ENCODE data around the gene PTGDR. TPM values are rescaled to one million over a fixed set of nuclear protein-coding genes. Genes with fewer than 3 reads are reported as not detected.

Gene PTGDR
- total and polyA plus RNA-seq, 3 donors from 2014 or later = 0.16 to 1.3 (median 0.54) TPM

GRCh38 chr14:52296378-52296777 lies 28.9 kb downstream of the PTGDR start:
- H3K27ac ChIP-seq = no peak overlapping the region
- TF ChIP-seq POLR2A (IDR thresholded peaks at IDR 0.05) = no peak
- TF ChIP-seq, protein P1, sequence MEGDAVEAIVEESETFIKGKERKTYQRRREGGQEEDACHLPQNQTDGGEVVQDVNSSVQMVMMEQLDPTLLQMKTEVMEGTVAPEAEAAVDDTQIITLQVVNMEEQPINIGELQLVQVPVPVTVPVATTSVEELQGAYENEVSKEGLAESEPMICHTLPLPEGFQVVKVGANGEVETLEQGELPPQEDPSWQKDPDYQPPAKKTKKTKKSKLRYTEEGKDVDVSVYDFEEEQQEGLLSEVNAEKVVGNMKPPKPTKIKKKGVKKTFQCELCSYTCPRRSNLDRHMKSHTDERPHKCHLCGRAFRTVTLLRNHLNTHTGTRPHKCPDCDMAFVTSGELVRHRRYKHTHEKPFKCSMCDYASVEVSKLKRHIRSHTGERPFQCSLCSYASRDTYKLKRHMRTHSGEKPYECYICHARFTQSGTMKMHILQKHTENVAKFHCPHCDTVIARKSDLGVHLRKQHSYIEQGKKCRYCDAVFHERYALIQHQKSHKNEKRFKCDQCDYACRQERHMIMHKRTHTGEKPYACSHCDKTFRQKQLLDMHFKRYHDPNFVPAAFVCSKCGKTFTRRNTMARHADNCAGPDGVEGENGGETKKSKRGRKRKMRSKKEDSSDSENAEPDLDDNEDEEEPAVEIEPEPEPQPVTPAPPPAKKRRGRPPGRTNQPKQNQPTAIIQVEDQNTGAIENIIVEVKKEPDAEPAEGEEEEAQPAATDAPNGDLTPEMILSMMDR (IDR thresholded peaks at IDR 0.05) = no peak
- WGBS, 2 donors = 94 to 99% methylated on average over 2 of the region's 2 CpGs
- no peaks in the 10 kb centered on the region for H3K36me3 ChIP-seq (ENCODE audit: low read depth, missing control alignments)
- H3K4me1 ChIP-seq = no peaks in the 10 kb centered on the region
- H3K4me3 ChIP-seq = no peak overlapping the region
- intact Hi-C loops (cut with DNase I; ENCODE audit: low total_unique reads) = no loop called here
- no peaks in the 10 kb centered on the region for H3K27me3 ChIP-seq
- no peak for DNase-seq
- H3K9me3 ChIP-seq = no peaks in the 10 kb centered on the region

GRCh38 chr14:52298795-52299194 lies 31.3 kb downstream of the PTGDR start:
- H3K27me3 ChIP-seq = no peaks in the 10 kb centered on the region
- no peak overlapping the region for H3K27ac ChIP-seq
- intact Hi-C loops (cut with DNase I; ENCODE audit: low total_unique reads) = no loop called here
- no peaks in the 10 kb centered on the region for H3K9me3 ChIP-seq
- no peaks in the 10 kb centered on the region for H3K36me3 ChIP-seq (ENCODE audit: low read depth, missing control alignments)
- H3K4me1 ChIP-seq = no peaks in the 10 kb centered on the region
- no peak overlapping the region for H3K4me3 ChIP-seq
- TF ChIP-seq, protein P1 (IDR thresholded peaks at IDR 0.05) = no peak
- no peak for TF ChIP-seq POLR2A (IDR thresholded peaks at IDR 0.05)
- WGBS, 2 donors = 88 to 91% methylated on average over 10 of the region's 10 CpGs
- no peak for DNase-seq

- intact Hi-C loops (cut with DNase I; ENCODE audit: low total_unique reads) = no loop called here
- no peak overlapping the region for H3K4me3 ChIP-seq
- no peak for TF ChIP-seq POLR2A (IDR thresholded peaks at IDR 0.05)
- TF ChIP-seq, protein P1 (IDR thresholded peaks at IDR 0.05) = peak; percentile 39 to 62 (median 51)
- no peaks in the 10 kb centered on the region for H3K36me3 ChIP-seq (ENCODE audit: low read depth, missing control alignments)
- DNase-seq = no peak
- H3K9me3 ChIP-seq = no peaks in the 10 kb centered on the region
- no peaks in the 10 kb centered on the region for H3K27me3 ChIP-seq
- H3K4me1 ChIP-seq = no peaks in the 10 kb centered on the region
- H3K27ac ChIP-seq = no peak overlapping the region
Observed at GRCh38 chr14:52299692-52300278, 32.3 kb downstream of the PTGDR start.

DNA sequence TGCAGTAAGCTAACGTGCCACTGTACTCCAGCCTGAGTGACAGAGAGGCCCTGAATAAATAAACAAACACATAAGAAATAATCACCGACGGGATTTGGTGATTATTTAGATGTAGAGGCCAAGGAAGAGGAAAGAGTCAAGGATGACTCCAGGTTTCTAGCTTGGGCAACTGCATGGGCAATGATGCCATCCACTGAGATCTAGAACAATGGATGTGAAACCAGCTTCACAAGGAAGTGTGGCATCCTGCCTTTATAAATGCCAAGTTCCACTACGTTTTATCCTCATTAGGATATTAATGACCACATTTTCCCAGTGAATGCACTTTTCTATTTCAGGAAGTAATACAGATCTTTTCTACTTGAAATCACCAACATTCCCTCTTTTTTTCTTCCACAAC lies 35.7 kb downstream of the PTGDR start:
- intact Hi-C loops (cut with DNase I; ENCODE audit: low total_unique reads) = no loop called here
- Histone ChIP-seq H3K4me1 (no peaks in the 10 kb centered on the region), H3K36me3 (ENCODE audit: low read depth, missing control alignments) (no peaks in the 10 kb centered on the region), H3K27ac (no peak overlapping the region), H3K9me3 (no peaks in the 10 kb centered on the region), H3K27me3 (no peaks in the 10 kb centered on the region), H3K4me3 (no peak overlapping the region)
- no peak for DNase-seq
- 83 to 92% methylated on average over 4 of the region's 4 CpGs for WGBS, 2 donors
- no peak for TF ChIP-seq POLR2A (IDR thresholded peaks at IDR 0.05)
- TF ChIP-seq, protein P1 (IDR thresholded peaks at IDR 0.05) = no peak

DNA sequence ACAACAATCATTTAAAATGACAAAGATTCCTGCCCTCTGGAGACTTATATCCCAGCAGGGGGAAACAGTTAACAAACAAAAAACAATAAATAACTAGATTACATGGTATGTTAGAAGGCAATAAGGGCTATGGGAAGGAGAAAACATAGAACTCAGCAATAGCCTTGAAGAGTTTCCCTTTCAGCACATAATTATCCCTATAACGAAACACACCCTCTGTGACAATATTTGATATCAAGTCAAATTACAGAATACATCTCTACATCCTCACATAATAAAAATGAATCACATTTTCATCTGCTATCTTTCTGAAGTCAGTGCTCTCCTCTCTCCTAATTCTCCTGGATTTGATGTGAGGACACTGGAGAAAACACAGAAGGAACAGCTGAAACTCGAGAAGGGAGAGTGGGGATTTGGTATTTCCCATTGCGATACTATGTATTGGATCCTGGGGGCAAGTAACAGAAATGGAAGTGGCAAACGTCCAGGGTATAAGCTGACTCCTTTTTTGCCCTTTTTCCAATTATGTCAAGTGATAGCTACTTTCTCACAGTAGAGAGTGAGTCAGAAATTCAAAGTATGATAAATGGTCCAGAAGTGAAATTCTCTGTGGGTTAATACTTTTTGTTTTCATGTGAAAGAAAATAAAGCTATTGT lies 36.9 kb downstream of the PTGDR start:
- Histone ChIP-seq H3K27ac (no peak overlapping the region), H3K4me1 (no peaks in the 10 kb centered on the region), H3K4me3 (no peak overlapping the region), H3K36me3 (ENCODE audit: low read depth, missing control alignments) (no peaks in the 10 kb centered on the region), H3K9me3 (no peaks in the 10 kb centered on the region), H3K27me3 (no peaks in the 10 kb centered on the region)
- WGBS, 2 donors = 72 to 82% methylated on average over 4 of the region's 4 CpGs
- no peak for TF ChIP-seq POLR2A (IDR thresholded peaks at IDR 0.05)
- TF ChIP-seq, protein P1 (IDR thresholded peaks at IDR 0.05) = no peak
- intact Hi-C loops (cut with DNase I; ENCODE audit: low total_unique reads) = no loop called here
- DNase-seq = no peak
